Body of pancreas (tissue), 4 donors: ENCODE data around the gene LPP.

Experiments
- CTCF ChIP-seq, 7 experiments: fragments of 450-650 bp in 4 of 7; fragments of 200-600 bp in 3 of 7; sonication (generic) in 3 of 7; IDR thresholded peaks; one replicate each; pipeline ENCODE4 v1.5.1; 2016 to 2019; ENCODE audit warnings: antibody characterized with exemption in 7 of 7
- POLR2A ChIP-seq, 3 donors: fragments of 450-650 bp; IDR thresholded peaks; one replicate each; pipeline ENCODE4 v1.6.1; 2016; ENCODE audit warnings: antibody characterized with exemption in 3 of 3, mild to moderate bottlenecking in 2 of 3

DNA sequence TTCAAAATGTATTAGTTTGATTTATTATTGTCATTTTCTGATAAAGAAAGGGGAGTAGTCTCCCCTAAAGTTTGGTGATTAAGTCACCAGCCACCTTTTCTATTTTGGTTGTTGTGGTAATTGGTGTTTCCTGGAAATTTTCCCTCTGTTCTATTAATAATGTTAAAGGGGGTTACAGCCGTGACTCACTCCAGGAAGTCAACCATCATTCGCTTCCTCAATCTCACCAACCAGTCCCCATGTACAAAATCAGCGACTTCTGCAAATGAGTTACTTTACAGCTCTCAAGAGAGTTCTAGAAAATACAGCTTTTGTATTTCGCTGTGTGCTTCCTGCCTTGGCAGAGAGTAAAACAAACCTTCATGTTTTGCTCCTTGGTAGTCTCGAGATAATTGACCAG is 285.1 kb downstream of the LPP start:
- TF ChIP-seq POLR2A (IDR thresholded peaks at IDR 0.05): no peak
- no peak for TF ChIP-seq CTCF (IDR thresholded peaks at IDR 0.05)
